GM10266 (cell line): ENCODE measurements around the gene NLRC3.

ENCODE experiments used
- DNase-seq: peaks from one replicate; pipeline ENCODE4 v3.0.0; 2012; ENCODE audit errors: extremely low spot score
- TF ChIP-seq, protein P1 (sequence below): IDR thresholded peaks from 2 replicates; pipeline ENCODE4 v1.5.1; 2012; ENCODE audit warnings: mild to moderate bottlenecking, low read depth; ENCODE audit not compliant: control insufficient read depth, insufficient read depth; ENCODE audit errors: missing control alignments

The NLRC3 gene

DNA sequence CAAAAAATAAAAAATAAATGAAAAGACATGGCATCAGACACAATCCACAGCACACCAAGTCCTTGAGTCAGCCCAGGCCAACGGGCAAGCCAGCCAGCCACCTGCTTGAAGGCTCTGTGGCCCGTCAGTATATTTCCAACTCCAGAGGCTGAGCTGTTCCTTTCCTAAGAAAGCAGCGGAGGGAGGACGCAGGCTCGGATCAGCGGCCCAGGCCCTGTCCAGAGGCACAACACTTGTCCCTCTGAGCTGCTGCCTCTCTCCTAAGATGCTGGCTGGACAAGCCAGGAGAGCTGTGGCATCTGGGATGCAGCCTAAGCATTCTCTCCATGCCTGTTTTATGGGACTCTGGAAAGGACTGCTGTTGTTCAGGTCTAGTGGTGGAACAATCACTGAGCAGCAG, 14.8 kb upstream of the NLRC3 start:
- no peak for DNase-seq
- TF ChIP-seq, protein P1, sequence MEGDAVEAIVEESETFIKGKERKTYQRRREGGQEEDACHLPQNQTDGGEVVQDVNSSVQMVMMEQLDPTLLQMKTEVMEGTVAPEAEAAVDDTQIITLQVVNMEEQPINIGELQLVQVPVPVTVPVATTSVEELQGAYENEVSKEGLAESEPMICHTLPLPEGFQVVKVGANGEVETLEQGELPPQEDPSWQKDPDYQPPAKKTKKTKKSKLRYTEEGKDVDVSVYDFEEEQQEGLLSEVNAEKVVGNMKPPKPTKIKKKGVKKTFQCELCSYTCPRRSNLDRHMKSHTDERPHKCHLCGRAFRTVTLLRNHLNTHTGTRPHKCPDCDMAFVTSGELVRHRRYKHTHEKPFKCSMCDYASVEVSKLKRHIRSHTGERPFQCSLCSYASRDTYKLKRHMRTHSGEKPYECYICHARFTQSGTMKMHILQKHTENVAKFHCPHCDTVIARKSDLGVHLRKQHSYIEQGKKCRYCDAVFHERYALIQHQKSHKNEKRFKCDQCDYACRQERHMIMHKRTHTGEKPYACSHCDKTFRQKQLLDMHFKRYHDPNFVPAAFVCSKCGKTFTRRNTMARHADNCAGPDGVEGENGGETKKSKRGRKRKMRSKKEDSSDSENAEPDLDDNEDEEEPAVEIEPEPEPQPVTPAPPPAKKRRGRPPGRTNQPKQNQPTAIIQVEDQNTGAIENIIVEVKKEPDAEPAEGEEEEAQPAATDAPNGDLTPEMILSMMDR = no peak

- DNase-seq = no peak
- TF ChIP-seq, protein P1 = no peak
These were observed 14.2 kb upstream of the NLRC3 start for GRCh38 chr16:3591436-3591803.

DNA sequence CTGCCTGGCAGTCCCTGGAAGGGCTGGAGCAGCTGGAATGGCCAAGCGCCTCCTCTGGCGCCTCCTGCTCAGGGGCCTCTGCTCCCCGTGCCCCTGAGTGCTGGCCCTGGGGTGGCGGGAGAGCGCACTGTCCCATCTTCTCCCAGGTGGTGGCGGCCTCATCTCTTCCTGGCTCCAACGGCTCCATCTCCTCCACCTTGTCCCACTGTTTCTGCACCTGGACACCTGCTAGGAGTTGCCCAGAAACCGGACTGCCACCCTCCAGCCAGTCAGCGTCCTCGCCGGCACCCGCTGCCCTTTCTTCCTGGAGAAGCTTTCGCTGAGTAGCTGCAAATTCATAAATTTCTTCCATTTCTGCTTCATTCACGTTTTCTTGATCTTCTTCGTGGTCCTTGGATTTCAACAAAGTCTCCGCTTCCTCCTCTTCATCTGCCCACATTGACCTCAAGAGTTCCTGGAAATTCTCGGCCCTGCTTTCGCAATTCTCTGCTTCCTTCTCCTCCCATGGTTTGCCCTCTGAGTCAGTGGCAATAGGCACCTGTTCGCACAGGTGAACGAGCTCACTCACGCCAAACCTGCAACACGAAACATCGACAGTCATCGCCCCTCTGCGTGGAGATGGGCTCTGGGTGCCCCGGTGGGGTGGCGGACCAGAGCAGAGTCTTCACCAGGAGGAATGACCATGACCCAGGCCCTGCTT, 13.7 kb upstream of the NLRC3 start:
- TF ChIP-seq, protein P1 = no peak
- DNase-seq = no peak

DNA sequence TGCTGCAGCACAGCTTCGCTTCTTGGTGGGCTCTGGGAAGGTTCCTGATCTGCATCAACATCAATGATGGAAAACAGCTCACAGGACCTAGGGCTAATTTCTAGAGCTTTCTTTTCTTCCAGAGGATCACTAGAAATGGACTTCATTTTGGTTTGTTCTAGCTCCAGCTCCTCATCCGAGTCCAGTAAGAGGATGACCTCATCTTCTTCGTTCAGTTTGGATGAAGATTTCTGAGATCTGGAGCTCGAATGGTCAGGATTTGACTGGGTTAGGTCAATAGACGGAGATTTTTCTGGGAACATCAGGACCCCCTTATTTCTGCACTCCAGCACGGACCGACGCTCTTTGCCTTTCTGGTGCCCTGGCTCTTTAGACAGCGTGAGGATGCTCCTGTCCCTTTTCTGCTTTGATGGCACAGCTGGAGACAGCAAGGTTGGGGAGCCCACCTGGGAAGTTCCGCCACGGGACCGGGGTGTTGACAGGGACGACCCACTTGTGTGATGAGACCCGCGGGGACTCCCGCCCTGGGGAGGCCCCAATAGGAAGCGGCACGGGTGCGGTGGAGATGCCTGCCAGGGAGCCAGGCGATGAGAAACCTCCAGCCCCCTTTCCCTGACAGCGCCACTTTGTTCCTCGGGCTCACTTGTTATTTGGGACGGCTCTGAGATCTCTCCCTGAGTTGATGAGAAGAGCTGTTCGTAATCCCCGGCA, 12.9 kb upstream of the NLRC3 start:
- TF ChIP-seq, protein P1 = no peak
- no peak for DNase-seq

GRCh38 chr16:3589441-3589921, 12.3 kb upstream of the NLRC3 start:
- no peak for DNase-seq

GRCh38 chr16:3589001-3589400, 11.8 kb upstream of the NLRC3 start:
- TF ChIP-seq, protein P1 = no peak
- no peak for DNase-seq

More at GRCh38 chr16:3589441-3589921, 12.3 kb upstream of the NLRC3 start:
- TF ChIP-seq, protein P1 = no peak

DNA sequence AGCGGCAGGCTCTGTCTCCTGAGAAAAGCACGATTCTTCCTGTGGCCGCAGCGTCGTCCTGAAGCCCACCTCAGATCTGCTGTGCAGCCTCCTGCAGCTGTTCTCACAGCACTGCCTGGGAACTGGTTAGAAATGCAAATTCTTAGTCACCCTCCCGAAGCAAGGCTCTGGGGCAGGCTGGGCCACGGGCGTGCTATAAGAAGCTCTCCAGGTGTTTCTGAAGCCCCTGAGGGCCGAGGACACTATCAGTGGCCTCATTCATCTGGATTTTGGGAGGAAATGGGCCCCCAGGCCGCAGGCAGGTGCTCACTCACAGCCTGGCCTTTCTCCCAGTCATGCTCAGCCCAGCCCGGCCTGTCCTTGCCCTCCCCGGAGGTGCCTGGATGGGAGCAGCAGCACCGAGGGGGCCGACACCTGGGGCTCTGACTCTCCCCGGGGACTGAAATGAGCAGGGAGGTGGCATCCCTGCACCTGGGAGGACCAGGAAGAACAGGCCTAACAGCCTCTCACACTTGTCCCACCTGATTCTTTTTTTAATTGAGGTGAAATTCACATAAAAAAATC, 10.4 kb upstream of the NLRC3 start:
- TF ChIP-seq, protein P1 = no peak
- peak; percentile 58 for DNase-seq
